Gastroesophageal sphincter (tissue), 4 donors: ENCODE data around the gene ELMO1. TPM values are rescaled to one million over a fixed set of nuclear protein-coding genes. Genes with fewer than 3 reads are reported as not detected.

ENCODE experiments used
- ATAC-seq: fragments of 150-250 bp; one replicate; pipeline ENCODE4 v1.9.1; 2016; ENCODE audit warnings: mild to moderate bottlenecking, moderate library complexity
- H3K27ac ChIP-seq, 4 donors: fragments of 200-600 bp; sonication (generic) in 3 of 4; 1 replicate in 3 of 4; 2 replicates in 1 of 4; pipeline ENCODE4 v1.5.1; 2016 to 2019
- H3K27me3 ChIP-seq: fragments of 200-600 bp; sonication (generic); one replicate; pipeline ENCODE4 v1.5.1; 2019
- H3K36me3 ChIP-seq, 2 donors: fragments of 200-600 bp; sonication (generic); one replicate each; pipeline ENCODE4 v1.5.1; 2019; ENCODE audit warnings: control low read depth in 1 of 2
- H3K4me1 ChIP-seq, 3 donors: fragments of 200-600 bp; sonication (generic); 1 replicate in 2 of 3; 2 replicates in 1 of 3; pipeline ENCODE4 v1.5.1; 2016 to 2019; ENCODE audit warnings: control low read depth in 2 of 3
- H3K4me3 ChIP-seq, 2 donors: fragments of 200-600 bp; sonication (generic); one replicate each; pipeline ENCODE4 v1.5.1; 2019; ENCODE audit warnings: mild to moderate bottlenecking in 1 of 2, moderate library complexity in 1 of 2
- H3K9me3 ChIP-seq, 3 donors: fragments of 200-600 bp; sonication (generic); one replicate each; pipeline ENCODE4 v1.5.1; 2017 to 2019; ENCODE audit warnings: control low read depth in 2 of 3
- EP300 ChIP-seq: sonication (generic); formaldehyde crosslinking; IDR thresholded peaks from one replicate; pipeline ENCODE4 v1.6.1; 2017; ENCODE audit warnings: antibody characterized with exemption, mild to moderate bottlenecking
- POLR2A ChIP-seq, 2 donors: fragments of 450-650 bp; IDR thresholded peaks; one replicate each; pipeline ENCODE4 v1.6.1; 2017; ENCODE audit warnings: antibody characterized with exemption in 2 of 2, mild to moderate bottlenecking in 2 of 2, moderate library complexity in 1 of 2
- POLR2AphosphoS5 ChIP-seq: sonication (generic); formaldehyde crosslinking; IDR thresholded peaks from one replicate; pipeline ENCODE4 v1.6.1; 2017; ENCODE audit warnings: antibody characterized with exemption
- whole genome bisulfite sequencing, 2 donors: methylation state at CpG; one replicate each; pipeline ENCODE4 v1.1.5; 2018; ENCODE audit warnings: low coverage in 1 of 2; 5-methylcytosine and 5-hydroxymethylcytosine counted together
- total RNA-seq, 4 donors: library from RNA; depleted of rRNA; stranded (reverse); fragments of >200 nt; gene quantifications; one replicate each; pipeline ENCODE4 v1.1.0, GENCODE V29; 2016
- TF ChIP-seq, protein P1 (sequence below), 4 experiments: fragments of 200-600 bp in 2 of 4; fragments of 450-650 bp in 2 of 4; sonication (generic) in 1 of 4; IDR thresholded peaks; one replicate each; pipeline ENCODE4 v1.5.1; 2017 to 2019; ENCODE audit warnings: antibody characterized with exemption in 4 of 4, mild to moderate bottlenecking in 2 of 4, moderate library complexity in 2 of 4

ELMO1 gene
- total RNA-seq, 4 donors from 2014 or later = 22.1 to 54.0 (median 42.7) TPM

- 76 to 93% methylated on average over 3 to 4 of the region's 7 CpGs for WGBS, 2 donors
These were observed 182.8 kb downstream of the ELMO1 start for GRCh38 chr7:37265876-37266275.

GRCh38 chr7:37265006-37265405, 183.7 kb downstream of the ELMO1 start:
- H3K4me3 ChIP-seq = no peak overlapping the region
- WGBS, 2 donors = 72 to 83% methylated on average over 1 of the region's 1 CpG

More at GRCh38 chr7:37265876-37266275, 182.8 kb downstream of the ELMO1 start:
- Histone ChIP-seq H3K27ac (no peak overlapping the region), H3K36me3 (peaks cover 0 to under 1% of the 10 kb centered on the region in 2 donors), H3K27me3 (no peaks in the 10 kb centered on the region), H3K4me1 (no peaks in the 10 kb centered on the region), H3K9me3 (no peaks in the 10 kb centered on the region), H3K4me3 (no peak overlapping the region)
- TF ChIP-seq EP300 (no peak), POLR2A (IDR thresholded peaks at IDR 0.05) (no peak), POLR2AphosphoS5 (no peak)
- TF ChIP-seq, protein P1, sequence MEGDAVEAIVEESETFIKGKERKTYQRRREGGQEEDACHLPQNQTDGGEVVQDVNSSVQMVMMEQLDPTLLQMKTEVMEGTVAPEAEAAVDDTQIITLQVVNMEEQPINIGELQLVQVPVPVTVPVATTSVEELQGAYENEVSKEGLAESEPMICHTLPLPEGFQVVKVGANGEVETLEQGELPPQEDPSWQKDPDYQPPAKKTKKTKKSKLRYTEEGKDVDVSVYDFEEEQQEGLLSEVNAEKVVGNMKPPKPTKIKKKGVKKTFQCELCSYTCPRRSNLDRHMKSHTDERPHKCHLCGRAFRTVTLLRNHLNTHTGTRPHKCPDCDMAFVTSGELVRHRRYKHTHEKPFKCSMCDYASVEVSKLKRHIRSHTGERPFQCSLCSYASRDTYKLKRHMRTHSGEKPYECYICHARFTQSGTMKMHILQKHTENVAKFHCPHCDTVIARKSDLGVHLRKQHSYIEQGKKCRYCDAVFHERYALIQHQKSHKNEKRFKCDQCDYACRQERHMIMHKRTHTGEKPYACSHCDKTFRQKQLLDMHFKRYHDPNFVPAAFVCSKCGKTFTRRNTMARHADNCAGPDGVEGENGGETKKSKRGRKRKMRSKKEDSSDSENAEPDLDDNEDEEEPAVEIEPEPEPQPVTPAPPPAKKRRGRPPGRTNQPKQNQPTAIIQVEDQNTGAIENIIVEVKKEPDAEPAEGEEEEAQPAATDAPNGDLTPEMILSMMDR (IDR thresholded peaks at IDR 0.05) = no peak
- no peak for ATAC-seq

GRCh38 chr7:37262181-37262580, 186.5 kb downstream of the ELMO1 start:
- H3K27ac ChIP-seq = no peak overlapping the region
- TF ChIP-seq POLR2AphosphoS5 (no peak), EP300 (no peak), POLR2A (IDR thresholded peaks at IDR 0.05) (no peak)
- TF ChIP-seq, protein P1 (IDR thresholded peaks at IDR 0.05) = no peak
- no peaks in the 10 kb centered on the region for H3K4me1 ChIP-seq
- WGBS, 2 donors = 67 to 100% methylated on average over 1 of the region's 1 CpG
- H3K9me3 ChIP-seq = no peaks in the 10 kb centered on the region
- no peak for ATAC-seq
- peaks cover 7% of the 10 kb centered on the region for H3K27me3 ChIP-seq
- H3K4me3 ChIP-seq = no peak overlapping the region
- H3K36me3 ChIP-seq = peaks cover 0 to 11% of the 10 kb centered on the region in 2 donors

More at GRCh38 chr7:37265006-37265405, 183.7 kb downstream of the ELMO1 start:
- no peaks in the 10 kb centered on the region for H3K36me3 ChIP-seq
- no peaks in the 10 kb centered on the region for H3K9me3 ChIP-seq
- H3K27me3 ChIP-seq = no peaks in the 10 kb centered on the region
- no peak for ATAC-seq
- no peaks in the 10 kb centered on the region for H3K4me1 ChIP-seq
- no peak overlapping the region for H3K27ac ChIP-seq
- TF ChIP-seq EP300 = no peak
- TF ChIP-seq, protein P1 (IDR thresholded peaks at IDR 0.05) = no peak

- TF ChIP-seq EP300 (no peak), POLR2A (IDR thresholded peaks at IDR 0.05) (no peak), POLR2AphosphoS5 (no peak)
- TF ChIP-seq, protein P1 (IDR thresholded peaks at IDR 0.05) = no peak
- H3K36me3 ChIP-seq = peaks cover 0 to 13% of the 10 kb centered on the region in 2 donors
- H3K4me3 ChIP-seq = no peak overlapping the region
- H3K9me3 ChIP-seq = no peaks in the 10 kb centered on the region
- H3K27me3 ChIP-seq = peaks cover 10% of the 10 kb centered on the region
- WGBS, 2 donors = 54 to 69% methylated on average over 6 to 10 of the region's 11 CpGs
- H3K27ac ChIP-seq = no peak overlapping the region
- ATAC-seq = no peak
- no peaks in the 10 kb centered on the region for H3K4me1 ChIP-seq
These were observed 189.3 kb downstream of the ELMO1 start for GRCh38 chr7:37259319-37259821.

DNA sequence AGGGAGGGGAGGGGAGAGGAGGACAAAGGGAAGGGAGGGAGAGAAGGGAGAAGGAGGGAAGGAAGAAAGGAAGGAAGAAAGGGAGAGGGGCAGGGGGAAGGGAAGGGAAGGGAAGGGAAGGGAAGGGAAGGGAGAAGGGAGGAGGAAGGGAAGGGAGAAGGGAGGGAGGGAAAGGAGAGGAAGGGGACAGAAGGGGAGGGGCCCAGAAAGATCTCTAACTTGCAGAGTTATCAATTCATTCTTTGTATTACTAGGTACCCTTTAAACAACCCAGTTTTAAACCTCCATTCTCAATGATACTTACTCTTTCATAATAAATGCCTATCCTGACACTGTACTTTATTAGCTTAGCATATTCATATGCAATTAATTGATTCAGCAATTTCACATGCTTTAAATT, 192.0 kb downstream of the ELMO1 start:
- no peaks in the 10 kb centered on the region for H3K9me3 ChIP-seq
- ATAC-seq = no peak
- no peaks in the 10 kb centered on the region for H3K4me1 ChIP-seq
- no peak overlapping the region for H3K27ac ChIP-seq
- no peak for TF ChIP-seq POLR2AphosphoS5
- TF ChIP-seq POLR2A (IDR thresholded peaks at IDR 0.05) = no peak
- TF ChIP-seq, protein P1 (IDR thresholded peaks at IDR 0.05) = no peak
- no peak for TF ChIP-seq EP300
- peaks cover 0 to 13% of the 10 kb centered on the region in 2 donors for H3K36me3 ChIP-seq
- no peak overlapping the region for H3K4me3 ChIP-seq
- peaks cover 10% of the 10 kb centered on the region for H3K27me3 ChIP-seq
